PFSK-1 (cell line): Measurements from ENCODE around the gene RIT2.

Source experiments
- FOXP2 ChIP-seq: optimal IDR thresholded peaks from 2 replicates; pipeline ENCODE3; 2011; ENCODE audit warnings: borderline replicate concordance, control low read depth, inconsistent platforms; ENCODE audit not compliant: insufficient read depth; ENCODE audit errors: extremely low read length, extremely low read depth
- POLR2AphosphoS5 ChIP-seq: IDR thresholded peaks from 2 replicates; pipeline ENCODE4 v1.6.1; 2012; ENCODE audit warnings: low read depth, mild to moderate bottlenecking, control low read depth, low read length, moderate library complexity
- SIN3A ChIP-seq: IDR thresholded peaks from 2 replicates; pipeline ENCODE4 v1.6.1; 2012; ENCODE audit warnings: mild to moderate bottlenecking, low read length, moderate library complexity, borderline replicate concordance; ENCODE audit not compliant: insufficient read depth
- TAF1 ChIP-seq: IDR thresholded peaks from 2 replicates; pipeline ENCODE4 v1.6.1; 2012; ENCODE audit warnings: low read length, control low read depth, borderline replicate concordance; ENCODE audit not compliant: insufficient read depth
- TF ChIP-seq, protein P1 (sequence below), 2 experiments: IDR thresholded peaks; 2 replicates each; pipeline versions ENCODE4 v1.6.1 to v1.8.0; 2011 to 2012; ENCODE audit warnings: low read depth in 2 of 2, low read length in 2 of 2, control low read depth in 1 of 2, inconsistent platforms in 1 of 2, mild to moderate bottlenecking in 1 of 2, moderate library complexity in 1 of 2; ENCODE audit not compliant: insufficient read depth in 1 of 2

The RIT2 gene

DNA sequence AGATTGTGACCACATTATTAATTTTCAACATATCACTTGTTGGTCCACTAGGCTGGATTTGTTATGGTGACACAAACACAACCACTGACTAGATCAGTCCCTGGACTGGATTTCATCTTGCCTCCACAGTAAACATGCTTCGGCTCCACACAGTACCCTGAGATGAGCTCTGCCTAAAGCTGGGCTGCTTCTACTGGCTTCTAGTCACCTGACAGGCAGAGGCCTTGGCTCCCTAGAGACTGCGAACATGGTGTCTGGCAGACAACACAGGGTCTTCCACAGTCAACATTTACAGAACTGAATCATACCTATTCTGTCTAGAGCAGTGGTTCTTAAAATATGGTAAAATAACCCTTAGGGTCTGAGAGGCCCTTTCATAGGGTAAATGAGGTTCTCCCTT is 69.2 kb downstream of the RIT2 start:
- TF ChIP-seq SIN3A, result no peak

DNA sequence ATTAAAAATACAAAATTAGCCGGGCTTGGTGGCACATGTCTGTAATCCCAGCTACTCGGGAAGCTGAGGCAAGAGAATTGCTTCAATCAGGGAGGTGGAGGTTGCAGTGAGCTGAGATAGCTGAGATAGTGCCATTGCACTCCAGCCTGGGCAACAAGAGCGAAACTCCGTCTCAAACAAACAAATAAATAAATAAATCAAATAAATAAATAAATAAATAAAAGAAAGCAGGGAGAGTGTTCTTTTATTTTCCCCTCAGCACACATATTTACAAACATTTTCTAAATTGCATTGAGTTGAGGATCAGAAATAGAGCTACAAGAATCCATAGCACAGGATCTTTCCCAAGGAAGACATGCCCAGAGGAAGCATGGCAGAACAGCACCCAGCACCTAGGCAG is 71.9 kb downstream of the RIT2 start:
- TF ChIP-seq POLR2AphosphoS5 (no peak), SIN3A (no peak), TAF1 (no peak), FOXP2 (no peak)
- TF ChIP-seq, protein P1, sequence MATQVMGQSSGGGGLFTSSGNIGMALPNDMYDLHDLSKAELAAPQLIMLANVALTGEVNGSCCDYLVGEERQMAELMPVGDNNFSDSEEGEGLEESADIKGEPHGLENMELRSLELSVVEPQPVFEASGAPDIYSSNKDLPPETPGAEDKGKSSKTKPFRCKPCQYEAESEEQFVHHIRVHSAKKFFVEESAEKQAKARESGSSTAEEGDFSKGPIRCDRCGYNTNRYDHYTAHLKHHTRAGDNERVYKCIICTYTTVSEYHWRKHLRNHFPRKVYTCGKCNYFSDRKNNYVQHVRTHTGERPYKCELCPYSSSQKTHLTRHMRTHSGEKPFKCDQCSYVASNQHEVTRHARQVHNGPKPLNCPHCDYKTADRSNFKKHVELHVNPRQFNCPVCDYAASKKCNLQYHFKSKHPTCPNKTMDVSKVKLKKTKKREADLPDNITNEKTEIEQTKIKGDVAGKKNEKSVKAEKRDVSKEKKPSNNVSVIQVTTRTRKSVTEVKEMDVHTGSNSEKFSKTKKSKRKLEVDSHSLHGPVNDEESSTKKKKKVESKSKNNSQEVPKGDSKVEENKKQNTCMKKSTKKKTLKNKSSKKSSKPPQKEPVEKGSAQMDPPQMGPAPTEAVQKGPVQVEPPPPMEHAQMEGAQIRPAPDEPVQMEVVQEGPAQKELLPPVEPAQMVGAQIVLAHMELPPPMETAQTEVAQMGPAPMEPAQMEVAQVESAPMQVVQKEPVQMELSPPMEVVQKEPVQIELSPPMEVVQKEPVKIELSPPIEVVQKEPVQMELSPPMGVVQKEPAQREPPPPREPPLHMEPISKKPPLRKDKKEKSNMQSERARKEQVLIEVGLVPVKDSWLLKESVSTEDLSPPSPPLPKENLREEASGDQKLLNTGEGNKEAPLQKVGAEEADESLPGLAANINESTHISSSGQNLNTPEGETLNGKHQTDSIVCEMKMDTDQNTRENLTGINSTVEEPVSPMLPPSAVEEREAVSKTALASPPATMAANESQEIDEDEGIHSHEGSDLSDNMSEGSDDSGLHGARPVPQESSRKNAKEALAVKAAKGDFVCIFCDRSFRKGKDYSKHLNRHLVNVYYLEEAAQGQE (IDR thresholded peaks at IDR 0.05; ENCODE audit: insufficient read depth in 1 of 2, low read depth in 2 of 2, low read length in 2 of 2), result no peak

DNA sequence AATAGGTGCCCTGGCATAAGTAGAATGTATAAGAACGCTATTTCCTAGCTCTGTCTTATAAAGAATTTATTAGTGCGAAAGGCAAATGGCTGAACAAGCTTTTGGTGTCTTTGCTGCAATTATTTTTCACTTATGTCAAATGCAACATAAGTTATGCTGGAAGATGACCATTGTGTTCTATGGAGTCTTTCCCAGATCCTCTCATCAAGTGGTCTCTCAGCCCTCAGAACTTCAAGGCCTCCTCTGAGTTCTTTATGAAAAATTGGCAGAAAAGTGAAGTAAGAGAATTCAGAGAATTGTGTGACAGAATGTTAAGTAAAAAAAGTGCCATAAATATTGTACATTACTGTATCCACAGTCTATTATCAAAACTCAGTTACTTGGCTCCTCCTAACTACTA is 75.2 kb downstream of the RIT2 start:
- no peak for TF ChIP-seq POLR2AphosphoS5

DNA sequence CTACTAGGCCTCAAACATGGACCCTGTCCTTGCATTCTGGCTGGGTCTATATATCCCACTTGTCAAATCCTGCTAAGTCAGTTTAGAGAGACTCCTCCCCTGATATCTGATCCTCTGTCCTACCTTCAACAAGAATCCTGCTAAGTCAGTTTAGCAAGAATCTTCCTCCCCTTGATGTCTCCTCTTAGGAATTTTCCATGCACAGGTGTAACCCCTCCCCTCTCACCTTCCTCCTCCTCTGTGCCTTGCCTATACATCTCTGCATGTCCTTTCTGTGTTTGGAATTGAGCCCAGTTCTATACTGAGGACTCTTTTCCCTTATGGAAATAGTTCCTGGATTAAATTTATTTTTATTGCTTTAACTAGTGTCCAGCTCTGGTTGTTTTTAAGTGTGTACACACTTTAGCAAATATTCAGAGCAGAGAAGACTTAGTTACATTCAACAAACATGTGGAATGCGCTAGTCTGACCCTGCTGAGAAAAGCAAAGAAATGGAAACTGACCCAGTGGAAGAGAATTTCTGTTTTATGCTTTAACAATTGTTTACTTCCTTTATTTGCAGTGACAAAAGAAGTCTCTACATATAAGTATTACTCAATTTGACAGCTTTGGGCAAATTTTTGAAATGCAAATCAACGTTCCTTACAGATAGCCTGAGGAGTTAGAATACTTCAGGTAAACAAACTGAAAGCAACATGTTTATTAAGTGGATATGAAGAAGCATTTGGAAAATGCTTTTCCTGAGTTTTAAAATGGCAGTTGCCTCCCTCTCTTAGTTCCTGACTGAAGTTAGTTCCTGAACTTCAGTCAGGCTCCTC is 80.6 kb downstream of the RIT2 start:
- no peak for TF ChIP-seq POLR2AphosphoS5
- TF ChIP-seq, protein P1 (IDR thresholded peaks at IDR 0.05; ENCODE audit: insufficient read depth in 1 of 2, low read depth in 2 of 2, low read length in 2 of 2), result no peak
- TF ChIP-seq FOXP2, result no peak
- TF ChIP-seq SIN3A, result no peak
- TF ChIP-seq TAF1, result no peak

DNA sequence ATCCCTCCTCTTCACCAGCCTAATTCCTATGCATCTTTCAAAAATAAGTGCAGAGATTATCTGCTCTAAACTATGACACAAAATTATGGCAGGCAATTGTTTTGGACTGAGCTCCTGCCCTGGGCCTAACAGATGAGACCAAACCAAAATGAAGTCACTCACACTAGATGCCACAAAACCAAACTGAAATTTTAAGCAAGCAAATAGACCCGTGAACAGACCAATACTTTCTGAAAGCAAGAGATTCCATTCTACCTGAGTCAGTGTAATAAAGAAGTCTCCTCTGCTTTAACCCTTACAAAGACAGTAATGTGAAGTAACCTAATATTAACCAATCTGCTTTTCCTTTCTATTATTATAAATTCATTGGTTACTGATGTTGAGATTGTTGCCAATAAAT is 84.3 kb downstream of the RIT2 start:
- TF ChIP-seq, protein P1 (IDR thresholded peaks at IDR 0.05; ENCODE audit: insufficient read depth in 1 of 2, low read depth in 2 of 2, low read length in 2 of 2), result no peak
- TF ChIP-seq SIN3A (no peak), FOXP2 (no peak), POLR2AphosphoS5 (no peak), TAF1 (no peak)

DNA sequence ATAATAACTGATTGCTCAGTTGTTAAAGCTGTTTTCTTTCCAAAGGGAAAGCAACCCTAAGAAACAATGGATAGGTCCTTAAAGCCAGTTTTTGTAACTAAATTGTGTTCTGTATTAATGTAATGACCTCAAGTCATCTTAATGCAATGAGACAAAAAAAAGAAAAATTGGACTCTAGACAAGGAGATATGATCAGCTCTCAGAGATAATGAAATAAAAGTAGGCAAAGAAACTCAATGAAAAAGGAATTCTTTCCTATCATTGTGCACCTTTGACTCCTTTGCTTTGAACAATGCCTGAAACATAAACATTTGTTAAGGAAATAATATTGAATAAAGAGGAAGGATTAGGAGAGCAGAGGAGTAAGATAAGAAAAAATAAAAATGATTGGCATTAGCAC is 86.1 kb downstream of the RIT2 start:
- TF ChIP-seq, protein P1 (IDR thresholded peaks at IDR 0.05; ENCODE audit: insufficient read depth in 1 of 2, low read depth in 2 of 2, low read length in 2 of 2), result no peak
- TF ChIP-seq POLR2AphosphoS5 (no peak), FOXP2 (no peak), TAF1 (no peak), SIN3A (no peak)
